ENCODE measurements around the gene AHCY. TPM values are rescaled to one million over a fixed set of nuclear protein-coding genes. Genes with fewer than 3 reads are reported as not detected.

Gene AHCY
- total RNA-seq, 1 experiment from 2014 or later = 401 TPM

GRCh38 chr20:34302723-34303533 lies at the start of gene AHCY (continued):
- TF ChIP-seq PRDM15 (CRISPR knock-in tag; IDR thresholded peaks at IDR 0.05) = no peak; the same call in 1 of the 2 replicates
- TF ChIP-seq MYBL2 (CRISPR knock-in tag; IDR thresholded peaks at IDR 0.05) = no peak
- TF ChIP-seq E2F4 (CRISPR knock-in tag; IDR thresholded peaks at IDR 0.05; ENCODE audit: borderline replicate concordance, low read depth) = peak; percentile 70; the same call in 1 of the 2 replicates
- TF ChIP-seq CBFB (CRISPR knock-in tag; IDR thresholded peaks at IDR 0.05; ENCODE audit: low read depth) = peak; percentile 70; the same call in 1 of the 2 replicates
- peak; percentile 55; the same call in 1 of the 2 replicates for TF ChIP-seq ZBTB21 (CRISPR knock-in tag; IDR thresholded peaks at IDR 0.05; ENCODE audit: borderline replicate concordance)
- TF ChIP-seq GABPB1 (CRISPR knock-in tag; IDR thresholded peaks at IDR 0.05) = peak; percentile 76
- 0 out of 2 replicates have a peak, but pooled peaks have one; percentile 8 for TF ChIP-seq TEAD4 (CRISPR knock-in tag; IDR thresholded peaks at IDR 0.05)
- TF ChIP-seq ELF4 (CRISPR knock-in tag; IDR thresholded peaks at IDR 0.05; ENCODE audit: low read depth) = no peak
- no peak for TF ChIP-seq AFF4 (CRISPR knock-in tag; IDR thresholded peaks at IDR 0.05; ENCODE audit: borderline replicate concordance)
- peak; percentile 76; the same call in 1 of the 2 replicates for TF ChIP-seq ATF1 (CRISPR knock-in tag; IDR thresholded peaks at IDR 0.05)
- no peak for TF ChIP-seq SOX15 (CRISPR knock-in tag; IDR thresholded peaks at IDR 0.05)
- no peak for TF ChIP-seq ZNF396 (CRISPR knock-in tag; IDR thresholded peaks at IDR 0.05; ENCODE audit: borderline replicate concordance)
- no peak for TF ChIP-seq JAZF1 (CRISPR knock-in tag; IDR thresholded peaks at IDR 0.05)
- peak; percentile 48; the same call in 1 of the 2 replicates for TF ChIP-seq ZNF423 (CRISPR knock-in tag; IDR thresholded peaks at IDR 0.05)
- peak; percentile 57 for TF ChIP-seq FOXP4 (CRISPR knock-in tag; IDR thresholded peaks at IDR 0.05)
- TF ChIP-seq ATF2 (CRISPR knock-in tag; IDR thresholded peaks at IDR 0.05; ENCODE audit: borderline replicate concordance, low read depth) = no peak
- TF ChIP-seq TEAD1 (CRISPR knock-in tag; IDR thresholded peaks at IDR 0.05) = no peak; the same call in 1 of the 2 replicates
- TF ChIP-seq NR2C2 (CRISPR knock-in tag; IDR thresholded peaks at IDR 0.05) = no peak
- TF ChIP-seq ZNF121 (CRISPR knock-in tag; IDR thresholded peaks at IDR 0.05) = 0 out of 2 replicates have a peak, but pooled peaks have one; percentile 96
- 0 out of 2 replicates have a peak, but pooled peaks have one; percentile 56 for TF ChIP-seq FOXP1 (CRISPR knock-in tag; IDR thresholded peaks at IDR 0.05; ENCODE audit: borderline replicate concordance)
- TF ChIP-seq ZNF671 (CRISPR knock-in tag; IDR thresholded peaks at IDR 0.05) = no peak
- no peak; the same call in 1 of the 2 replicates for TF ChIP-seq NR3C1 (CRISPR knock-in tag; conservative IDR thresholded peaks at IDR 0.05; ENCODE audit: low read depth)
- peak; percentile 35; the same call in 1 of the 2 replicates for TF ChIP-seq ETV6 (CRISPR knock-in tag; IDR thresholded peaks at IDR 0.05)
- TF ChIP-seq ZBTB43 (CRISPR knock-in tag; IDR thresholded peaks at IDR 0.05) = no peak
- TF ChIP-seq ZMAT4 (CRISPR knock-in tag; IDR thresholded peaks at IDR 0.05) = no peak
